SK-N-SH (cell line): ENCODE measurements around the gene NPC1. TPM values are rescaled to one million over a fixed set of nuclear protein-coding genes. Genes with fewer than 3 reads are reported as not detected.

Experiments used
- CTCF ChIA-PET: fragments of 300-600, 350-600 bp; formaldehyde crosslinking; extraction: SDS; loops from one replicate; lab custom pipeline; 2021; lab: Yijun Ruan, JAX
- POLR2A ChIA-PET: fragments of 350-600 bp; sonication (Branson Sonifier 250); formaldehyde crosslinking; extraction: SDS; loops from one replicate; lab custom pipeline; 2020; ENCODE audit warnings: antibody characterized with exemption, inconsistent platforms; lab: Yijun Ruan, JAX
- DNase-seq: peaks from one replicate; pipeline ENCODE4 v3.0.0; 2012
- H2AFZ ChIP-seq: fragments of 200-600 bp; sonication (generic); 2 replicates; pipeline ENCODE4 v1.8.1; 2016; ENCODE audit warnings: antibody characterized with exemption, mild to moderate bottlenecking, low read depth
- H3F3A ChIP-seq: fragments of 200-600 bp; sonication (generic); replicated peaks from 2 replicates; pipeline ENCODE3; 2016; ENCODE audit warnings: antibody characterized with exemption, mild to moderate bottlenecking; ENCODE audit not compliant: insufficient read depth
- H3K27ac ChIP-seq, 2 experiments: fragments of 200-500 bp in 1 of 2; fragments of 200-600 bp in 1 of 2; sonication (Bioruptor generic) in 1 of 2; sonication (generic), shearing (Covaris generic) in 1 of 2; 2 replicates each; pipeline versions ENCODE4 v1.5.1 to v1.6.1; 2014 to 2016; ENCODE audit warnings: low read depth in 2 of 2, inconsistent platforms in 1 of 2, low read length in 1 of 2, mild to moderate bottlenecking in 1 of 2, mixed read lengths in 1 of 2
- H3K27me3 ChIP-seq: fragments of 200-600 bp; sonication (generic), shearing (Covaris generic); 2 replicates; pipeline ENCODE4 v1.6.1; 2016; ENCODE audit warnings: mixed run types; ENCODE audit not compliant: insufficient read depth
- H3K36me3 ChIP-seq, 2 experiments: fragments of 200-500 bp in 1 of 2; fragments of 200-600 bp in 1 of 2; sonication (Bioruptor generic) in 1 of 2; sonication (generic) in 1 of 2; replicated peaks in 1 of 2; 2 replicates each; pipeline versions ENCODE3 to v1.5.1; 2014 to 2016; ENCODE audit warnings: low read length in 1 of 2, mild to moderate bottlenecking in 1 of 2; ENCODE audit not compliant: insufficient read depth in 2 of 2, control insufficient read depth in 1 of 2
- H3K4me1 ChIP-seq, 2 experiments: fragments of 200-500 bp in 1 of 2; fragments of 200-600 bp in 1 of 2; sonication (Bioruptor generic) in 1 of 2; sonication (generic), shearing (Covaris generic) in 1 of 2; 2 replicates each; pipeline versions ENCODE4 v1.5.1 to v1.6.1; 2014 to 2016; ENCODE audit warnings: low read depth in 1 of 2, low read length in 1 of 2, mixed run types in 1 of 2; ENCODE audit not compliant: insufficient read depth in 2 of 2, control insufficient read depth in 1 of 2
- H3K4me2 ChIP-seq: fragments of 200-600 bp; sonication (generic), shearing (Covaris generic); 2 replicates; pipeline ENCODE4 v1.6.1; 2017; ENCODE audit warnings: mixed run types
- H3K4me3 ChIP-seq, 2 experiments: fragments of 200-500 bp in 1 of 2; fragments of 200-600 bp in 1 of 2; sonication (Bioruptor generic) in 1 of 2; sonication (generic), shearing (Covaris generic) in 1 of 2; 2 replicates each; pipeline versions ENCODE4 v1.5.1 to v1.8.1; 2014 to 2016; ENCODE audit warnings: low read depth in 2 of 2, inconsistent platforms in 1 of 2, low read length in 1 of 2, mild to moderate bottlenecking in 1 of 2, mixed read lengths in 1 of 2, moderate library complexity in 1 of 2
- H3K79me2 ChIP-seq: fragments of 200-600 bp; sonication (generic); 2 replicates; pipeline ENCODE4 v1.8.1; 2017; ENCODE audit warnings: mild to moderate bottlenecking; ENCODE audit not compliant: insufficient read depth
- H3K9ac ChIP-seq: fragments of 200-600 bp; sonication (generic); 2 replicates; pipeline ENCODE4 v1.6.1; 2017; ENCODE audit warnings: mixed run types
- H3K9me2 ChIP-seq: fragments of 200-600 bp; sonication (generic); 2 replicates; pipeline ENCODE4 v1.6.1; 2017; ENCODE audit warnings: mixed run types
- H3K9me3 ChIP-seq: fragments of 200-600 bp; sonication (generic); 2 replicates; pipeline ENCODE4 v1.6.1; 2017; ENCODE audit warnings: mixed run types, mild to moderate bottlenecking, moderate library complexity
- H4K20me1 ChIP-seq: fragments of 200-600 bp; sonication (generic); 2 replicates; pipeline ENCODE4 v1.6.1; 2017; ENCODE audit warnings: mild to moderate bottlenecking, mixed run types; ENCODE audit not compliant: insufficient read depth
- CHD2 ChIP-seq: fragments of 150-350 bp; IDR thresholded peaks from 2 replicates; pipeline ENCODE4 v1.6.1; 2018; ENCODE audit warnings: low read length; ENCODE audit not compliant: partially characterized antibody
- FOSL2 ChIP-seq: IDR thresholded peaks from 2 replicates; pipeline ENCODE4 v1.4.0; 2012; ENCODE audit warnings: low read depth, mild to moderate bottlenecking, moderate library complexity, borderline replicate concordance
- FOXJ3 ChIP-seq: sonication (generic); formaldehyde crosslinking; IDR thresholded peaks from 2 replicates; pipeline ENCODE4 v1.5.1; 2020; ENCODE audit warnings: mild to moderate bottlenecking, missing genetic modification reagents
- FOXM1 ChIP-seq: IDR thresholded peaks from 2 replicates; pipeline ENCODE4 v1.4.0; 2012; ENCODE audit warnings: low read depth, mild to moderate bottlenecking
- GATA2 ChIP-seq: sonication (generic); formaldehyde crosslinking; IDR thresholded peaks from 2 replicates; pipeline ENCODE4 v1.5.0; 2020; ENCODE audit warnings: mild to moderate bottlenecking, missing genetic modification reagents
- JUND ChIP-seq: IDR thresholded peaks from 2 replicates; pipeline ENCODE4 v1.4.0; 2012
- MEF2A ChIP-seq: IDR thresholded peaks from 2 replicates; pipeline ENCODE4 v1.4.0; 2012; ENCODE audit warnings: low read depth, borderline replicate concordance
- NFIC ChIP-seq: IDR thresholded peaks from 2 replicates; pipeline ENCODE4 v1.4.0; 2012; ENCODE audit warnings: borderline replicate concordance
- NRF1 ChIP-seq: IDR thresholded peaks from 2 replicates; pipeline ENCODE4 v1.6.1; 2012; ENCODE audit warnings: low read depth, mild to moderate bottlenecking, low read length
- POLR2AphosphoS5 ChIP-seq: IDR thresholded peaks from 2 replicates; pipeline ENCODE4 v1.6.1; 2012; ENCODE audit warnings: low read depth, low read length
- RCOR1 ChIP-seq: fragments of 150-350 bp; IDR thresholded peaks from 2 replicates; pipeline ENCODE4 v1.6.1; 2017; ENCODE audit warnings: antibody characterized with exemption, low read length
- RXRA ChIP-seq: IDR thresholded peaks from 2 replicates; pipeline ENCODE4 v1.4.0; 2012; ENCODE audit warnings: low read depth, mild to moderate bottlenecking, borderline replicate concordance
- SIN3A ChIP-seq: IDR thresholded peaks from 2 replicates; pipeline ENCODE4 v1.6.1; 2012; ENCODE audit warnings: low read depth, mild to moderate bottlenecking, low read length, moderate library complexity, borderline replicate concordance
- SMC3 ChIP-seq: IDR thresholded peaks from 2 replicates; pipeline ENCODE4 v1.6.1; 2012; ENCODE audit warnings: low read depth, low read length, improper control_type of control experiment
- TAF1 ChIP-seq: IDR thresholded peaks from 2 replicates; pipeline ENCODE4 v1.6.1; 2012; ENCODE audit warnings: low read depth, mild to moderate bottlenecking, low read length, moderate library complexity, borderline replicate concordance
- TCF12 ChIP-seq: IDR thresholded peaks from 2 replicates; pipeline ENCODE4 v1.4.0; 2012
- TEAD4 ChIP-seq: IDR thresholded peaks from 2 replicates; pipeline ENCODE4 v1.4.0; 2012; ENCODE audit warnings: mild to moderate bottlenecking, borderline replicate concordance; ENCODE audit not compliant: insufficient read depth
- YY1 ChIP-seq: IDR thresholded peaks from 2 replicates; pipeline ENCODE4 v1.4.0; 2012; ENCODE audit warnings: low read depth, mild to moderate bottlenecking
- WGBS: methylation state at CpG from one replicate; pipeline ENCODE4 v1.1.6; 2017; ENCODE audit warnings: low lambda C conversion rate; 5-methylcytosine and 5-hydroxymethylcytosine counted together
- polyA plus RNA-seq, 3 experiments: library from polyadenylated mRNA; depleted of rRNA; stranded (reverse); fragments of >200 nt; gene quantifications; 2 replicates each; pipeline ENCODE4 v1.2.3, GENCODE V29; 2012
- TF ChIP-seq, protein P1 (sequence below): IDR thresholded peaks from 2 replicates; pipeline ENCODE4 v1.4.0; 2012; ENCODE audit warnings: low read depth
- TF ChIP-seq, protein P2 (sequence below): fragments of 150-350 bp; IDR thresholded peaks from 2 replicates; pipeline ENCODE4 v1.6.1; 2016; ENCODE audit warnings: mild to moderate bottlenecking, low read depth, low read length
- TF ChIP-seq, protein P3 (sequence below): IDR thresholded peaks from 2 replicates; pipeline ENCODE4 v1.4.0; 2012; ENCODE audit warnings: low read depth, borderline replicate concordance
- TF ChIP-seq, protein P4 (sequence below): fragments of 200-600 bp; sonication (generic); IDR thresholded peaks from 2 replicates; pipeline ENCODE4 v1.6.1; 2017; ENCODE audit warnings: antibody characterized with exemption, mild to moderate bottlenecking, moderate library complexity
- TF ChIP-seq, protein P5 (sequence below): IDR thresholded peaks from 2 replicates; pipeline ENCODE4 v1.6.1; 2012; ENCODE audit warnings: mild to moderate bottlenecking, low read depth, low read length, moderate library complexity

The NPC1 gene
- polyA plus RNA-seq, 1 of the 3 experiments (the other 2 are of a cell fraction): 23.9 TPM

DNA sequence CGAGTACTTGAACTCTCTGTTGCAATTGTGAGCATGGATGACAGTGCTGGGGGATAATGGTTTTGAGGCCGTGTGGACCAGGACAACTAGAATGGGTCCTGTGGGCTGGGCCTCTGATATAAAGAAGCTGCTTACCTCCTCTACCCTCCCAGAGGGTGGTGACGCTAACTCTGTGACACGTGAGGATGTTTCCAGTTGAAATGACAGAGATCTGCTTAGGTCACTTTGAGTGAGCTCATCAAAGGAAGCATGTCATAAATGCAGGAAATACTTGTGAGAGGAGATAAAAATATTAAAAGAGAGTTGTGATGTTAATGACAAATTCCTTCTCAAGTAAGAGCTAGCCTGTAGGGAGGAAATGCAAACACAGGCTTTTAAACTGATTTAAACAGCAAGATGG lies 66.6 kb downstream of the NPC1 start (continued):
- TF ChIP-seq SMC3 (no peak), SIN3A (no peak), JUND (no peak), TEAD4 (no peak), GATA2 (CRISPR knock-in tag) (no peak)
- TF ChIP-seq, protein P1, sequence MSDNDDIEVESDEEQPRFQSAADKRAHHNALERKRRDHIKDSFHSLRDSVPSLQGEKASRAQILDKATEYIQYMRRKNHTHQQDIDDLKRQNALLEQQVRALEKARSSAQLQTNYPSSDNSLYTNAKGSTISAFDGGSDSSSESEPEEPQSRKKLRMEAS: no peak

DNA sequence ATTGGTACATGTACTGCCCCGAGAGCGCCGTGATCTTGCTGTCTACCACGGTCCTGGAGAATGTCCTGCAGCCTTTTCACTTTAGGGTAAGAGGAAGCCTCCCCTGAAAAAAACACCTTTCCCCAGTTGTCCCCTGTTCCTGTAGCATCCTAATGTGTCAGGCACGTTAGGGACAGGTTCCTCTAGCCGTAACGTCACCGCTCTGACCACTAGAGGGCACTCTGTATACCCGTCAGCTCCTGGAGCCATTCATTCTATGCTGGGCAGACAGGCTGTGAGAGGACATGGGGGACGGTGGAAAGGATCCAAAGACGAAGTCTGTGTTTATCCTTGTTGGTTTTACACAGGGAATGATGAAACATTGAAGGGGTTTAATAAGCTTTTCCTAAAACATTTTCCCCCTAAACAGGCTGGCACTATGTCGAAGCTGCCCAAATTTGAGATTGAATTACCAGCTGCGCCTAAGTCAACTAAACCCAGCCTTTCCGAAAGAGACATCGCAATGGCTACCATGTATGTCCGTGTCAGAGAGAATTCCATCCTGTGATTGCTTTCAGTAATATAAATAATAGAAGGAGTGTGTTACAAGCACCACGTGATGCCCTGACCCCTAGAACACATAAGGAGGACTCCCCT lies 70.3 kb downstream of the NPC1 start:
- H3K4me1 ChIP-seq: no peaks in the 10 kb centered on the region
- no peak for TF ChIP-seq TAF1
- no peak for TF ChIP-seq JUND
- TF ChIP-seq FOSL2: no peak
- TF ChIP-seq, protein P2, sequence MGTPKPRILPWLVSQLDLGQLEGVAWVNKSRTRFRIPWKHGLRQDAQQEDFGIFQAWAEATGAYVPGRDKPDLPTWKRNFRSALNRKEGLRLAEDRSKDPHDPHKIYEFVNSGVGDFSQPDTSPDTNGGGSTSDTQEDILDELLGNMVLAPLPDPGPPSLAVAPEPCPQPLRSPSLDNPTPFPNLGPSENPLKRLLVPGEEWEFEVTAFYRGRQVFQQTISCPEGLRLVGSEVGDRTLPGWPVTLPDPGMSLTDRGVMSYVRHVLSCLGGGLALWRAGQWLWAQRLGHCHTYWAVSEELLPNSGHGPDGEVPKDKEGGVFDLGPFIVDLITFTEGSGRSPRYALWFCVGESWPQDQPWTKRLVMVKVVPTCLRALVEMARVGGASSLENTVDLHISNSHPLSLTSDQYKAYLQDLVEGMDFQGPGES: no peak
- no peak for TF ChIP-seq NFIC
- no peak for TF ChIP-seq YY1
- TF ChIP-seq TCF12: no peak
- TF ChIP-seq, protein P3, sequence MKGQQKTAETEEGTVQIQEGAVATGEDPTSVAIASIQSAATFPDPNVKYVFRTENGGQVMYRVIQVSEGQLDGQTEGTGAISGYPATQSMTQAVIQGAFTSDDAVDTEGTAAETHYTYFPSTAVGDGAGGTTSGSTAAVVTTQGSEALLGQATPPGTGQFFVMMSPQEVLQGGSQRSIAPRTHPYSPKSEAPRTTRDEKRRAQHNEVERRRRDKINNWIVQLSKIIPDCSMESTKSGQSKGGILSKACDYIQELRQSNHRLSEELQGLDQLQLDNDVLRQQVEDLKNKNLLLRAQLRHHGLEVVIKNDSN: no peak
- TF ChIP-seq MEF2A: no peak
- TF ChIP-seq NRF1: no peak
- no peak for TF ChIP-seq RXRA
- TF ChIP-seq, protein P4, sequence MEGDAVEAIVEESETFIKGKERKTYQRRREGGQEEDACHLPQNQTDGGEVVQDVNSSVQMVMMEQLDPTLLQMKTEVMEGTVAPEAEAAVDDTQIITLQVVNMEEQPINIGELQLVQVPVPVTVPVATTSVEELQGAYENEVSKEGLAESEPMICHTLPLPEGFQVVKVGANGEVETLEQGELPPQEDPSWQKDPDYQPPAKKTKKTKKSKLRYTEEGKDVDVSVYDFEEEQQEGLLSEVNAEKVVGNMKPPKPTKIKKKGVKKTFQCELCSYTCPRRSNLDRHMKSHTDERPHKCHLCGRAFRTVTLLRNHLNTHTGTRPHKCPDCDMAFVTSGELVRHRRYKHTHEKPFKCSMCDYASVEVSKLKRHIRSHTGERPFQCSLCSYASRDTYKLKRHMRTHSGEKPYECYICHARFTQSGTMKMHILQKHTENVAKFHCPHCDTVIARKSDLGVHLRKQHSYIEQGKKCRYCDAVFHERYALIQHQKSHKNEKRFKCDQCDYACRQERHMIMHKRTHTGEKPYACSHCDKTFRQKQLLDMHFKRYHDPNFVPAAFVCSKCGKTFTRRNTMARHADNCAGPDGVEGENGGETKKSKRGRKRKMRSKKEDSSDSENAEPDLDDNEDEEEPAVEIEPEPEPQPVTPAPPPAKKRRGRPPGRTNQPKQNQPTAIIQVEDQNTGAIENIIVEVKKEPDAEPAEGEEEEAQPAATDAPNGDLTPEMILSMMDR: peak; percentile 93
- no peak for TF ChIP-seq FOXJ3 (CRISPR knock-in tag)
- TF ChIP-seq FOXM1: no peak
- TF ChIP-seq, protein P5, sequence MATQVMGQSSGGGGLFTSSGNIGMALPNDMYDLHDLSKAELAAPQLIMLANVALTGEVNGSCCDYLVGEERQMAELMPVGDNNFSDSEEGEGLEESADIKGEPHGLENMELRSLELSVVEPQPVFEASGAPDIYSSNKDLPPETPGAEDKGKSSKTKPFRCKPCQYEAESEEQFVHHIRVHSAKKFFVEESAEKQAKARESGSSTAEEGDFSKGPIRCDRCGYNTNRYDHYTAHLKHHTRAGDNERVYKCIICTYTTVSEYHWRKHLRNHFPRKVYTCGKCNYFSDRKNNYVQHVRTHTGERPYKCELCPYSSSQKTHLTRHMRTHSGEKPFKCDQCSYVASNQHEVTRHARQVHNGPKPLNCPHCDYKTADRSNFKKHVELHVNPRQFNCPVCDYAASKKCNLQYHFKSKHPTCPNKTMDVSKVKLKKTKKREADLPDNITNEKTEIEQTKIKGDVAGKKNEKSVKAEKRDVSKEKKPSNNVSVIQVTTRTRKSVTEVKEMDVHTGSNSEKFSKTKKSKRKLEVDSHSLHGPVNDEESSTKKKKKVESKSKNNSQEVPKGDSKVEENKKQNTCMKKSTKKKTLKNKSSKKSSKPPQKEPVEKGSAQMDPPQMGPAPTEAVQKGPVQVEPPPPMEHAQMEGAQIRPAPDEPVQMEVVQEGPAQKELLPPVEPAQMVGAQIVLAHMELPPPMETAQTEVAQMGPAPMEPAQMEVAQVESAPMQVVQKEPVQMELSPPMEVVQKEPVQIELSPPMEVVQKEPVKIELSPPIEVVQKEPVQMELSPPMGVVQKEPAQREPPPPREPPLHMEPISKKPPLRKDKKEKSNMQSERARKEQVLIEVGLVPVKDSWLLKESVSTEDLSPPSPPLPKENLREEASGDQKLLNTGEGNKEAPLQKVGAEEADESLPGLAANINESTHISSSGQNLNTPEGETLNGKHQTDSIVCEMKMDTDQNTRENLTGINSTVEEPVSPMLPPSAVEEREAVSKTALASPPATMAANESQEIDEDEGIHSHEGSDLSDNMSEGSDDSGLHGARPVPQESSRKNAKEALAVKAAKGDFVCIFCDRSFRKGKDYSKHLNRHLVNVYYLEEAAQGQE: no peak
- TF ChIP-seq SMC3: peak; percentile 90
- peak; percentile 27 for TF ChIP-seq CHD2
- no peak for TF ChIP-seq TEAD4
- TF ChIP-seq POLR2AphosphoS5: no peak
- TF ChIP-seq RCOR1: no peak
- TF ChIP-seq, protein P1: no peak

More for the DNA sequence above, 70.3 kb downstream of the NPC1 start:
- Histone ChIP-seq H3K9ac (no peak overlapping the region), H2AFZ (no peak overlapping the region), H3K4me2 (no peak overlapping the region), H3K36me3 (peaks cover 39 to 57% of the 10 kb centered on the region in 2 experiments), H3K4me3 (no peak overlapping the region), H3K27me3 (no peaks in the 10 kb centered on the region), H3K9me3 (no peaks in the 10 kb centered on the region), H3K27ac (no peak overlapping the region), H3K9me2 (no peaks in the 10 kb centered on the region), H3K79me2 (no peaks in the 10 kb centered on the region; the same call in 1 of the 2 replicates), H3F3A (peaks cover 12% of the 10 kb centered on the region), H4K20me1 (no peaks in the 10 kb centered on the region)
- WGBS: 48% methylated on average over 17 of the region's 17 CpGs
- peak; percentile 81 for DNase-seq
- CTCF ChIA-PET: interaction anchor here (0.6 to 4.0 kb wide), 34 partner anchors 8 to 308 kb away, joined by 3 to 30 read pairs (median 4); partner anchors contain the start of gene RMC1
- POLR2A ChIA-PET: no interaction called here
